GM18519 (cell line): ENCODE results near the gene RAD54L.

Experiments
- ATAC-seq: cut with Tn5 transposase; IDR thresholded peaks from one replicate; pipeline ENCODE4 v1.9.1; 2021; ENCODE audit warnings: mild to moderate bottlenecking, moderate library complexity; ENCODE audit not compliant: unreplicated experiment, low FRiP score

RAD54L gene

GRCh38 chr1:46284597-46285564 lies 37.3 kb downstream of the RAD54L start:
- no peak for ATAC-seq

GRCh38 chr1:46285730-46286477 lies 38.3 kb downstream of the RAD54L start:
- no peak for ATAC-seq

GRCh38 chr1:46288485-46289133 lies 41.0 kb downstream of the RAD54L start:
- ATAC-seq = no peak

GRCh38 chr1:46289134-46289494 lies 41.6 kb downstream of the RAD54L start:
- no peak for ATAC-seq

- no peak for ATAC-seq
Measured at GRCh38 chr1:46289976-46290375, 42.4 kb downstream of the RAD54L start.

GRCh38 chr1:46295306-46295705 lies 47.7 kb downstream of the RAD54L start:
- no peak for ATAC-seq

- ATAC-seq = no peak
Measured at GRCh38 chr1:46298387-46298786, 50.8 kb downstream of the RAD54L start.

- no peak for ATAC-seq
Measured at GRCh38 chr1:46300673-46301405, 53.3 kb downstream of the RAD54L start.

GRCh38 chr1:46301406-46301807 lies 53.8 kb downstream of the RAD54L start:
- ATAC-seq = no peak

- no peak for ATAC-seq
Measured at GRCh38 chr1:46301808-46302640, 54.5 kb downstream of the RAD54L start.

GRCh38 chr1:46302641-46303037 lies 55.1 kb downstream of the RAD54L start:
- peak; percentile 7 for ATAC-seq

- ATAC-seq = peak; percentile 76
Measured at GRCh38 chr1:46303038-46303871, 55.7 kb downstream of the RAD54L start, which contains the start of the genes LRRC41 and UQCRH. Gene LRRC41 (minus strand): TSS chr1:46303616. CDS start chr1:46303322, 294 bp downstream. Gene UQCRH (plus strand): TSS chr1:46303698. CDS start chr1:46303767, 69 bp downstream.

- no peak for ATAC-seq
Measured at GRCh38 chr1:46303872-46304326, 56.3 kb downstream of the RAD54L start.

GRCh38 chr1:46306159-46306530 lies 58.6 kb downstream of the RAD54L start:
- ATAC-seq = no peak

GRCh38 chr1:46309401-46310159 lies 62.0 kb downstream of the RAD54L start:
- ATAC-seq = no peak

GRCh38 chr1:46310321-46310720 lies 62.8 kb downstream of the RAD54L start:
- no peak for ATAC-seq

- no peak for ATAC-seq
Measured at GRCh38 chr1:46315669-46316403, 68.3 kb downstream of the RAD54L start.
